ENCODE results near the gene CDC42SE2.

The CDC42SE2 gene

GRCh38 chr5:131413605-131414559 is 150.0 kb downstream of the CDC42SE2 start:
- DNase-seq (ENCODE audit: low read depth, low spot score): no peak

GRCh38 chr5:131416729-131417128 is 152.9 kb downstream of the CDC42SE2 start:
- DNase-seq (ENCODE audit: low read depth, low spot score): no peak
- no peak overlapping the region for H3K27ac ChIP-seq

More at GRCh38 chr5:131413605-131414559, 150.0 kb downstream of the CDC42SE2 start:
- no peak overlapping the region for H3K27ac ChIP-seq

- H3K27ac ChIP-seq: no peak overlapping the region
- DNase-seq (ENCODE audit: low read depth, low spot score): peak; percentile 5
Measured at GRCh38 chr5:131417240-131417869, 153.5 kb downstream of the CDC42SE2 start.

GRCh38 chr5:131418846-131419245 is 155.0 kb downstream of the CDC42SE2 start:
- DNase-seq (ENCODE audit: low read depth, low spot score): no peak
- no peak overlapping the region for H3K27ac ChIP-seq

GRCh38 chr5:131419877-131420276 is 156.0 kb downstream of the CDC42SE2 start:
- H3K27ac ChIP-seq: no peak overlapping the region
- DNase-seq (ENCODE audit: low read depth, low spot score): no peak

- DNase-seq (ENCODE audit: low read depth, low spot score): no peak
- no peak overlapping the region for H3K27ac ChIP-seq
Measured at GRCh38 chr5:131423056-131423455, 159.2 kb downstream of the CDC42SE2 start.

GRCh38 chr5:131426011-131426410 is 162.2 kb downstream of the CDC42SE2 start:
- H3K27ac ChIP-seq: no peak overlapping the region
- no peak for DNase-seq (ENCODE audit: low read depth, low spot score)

- no peak for DNase-seq (ENCODE audit: low read depth, low spot score)
- no peak overlapping the region for H3K27ac ChIP-seq
Measured at GRCh38 chr5:131430794-131431193, 166.9 kb downstream of the CDC42SE2 start.

- no peak overlapping the region for H3K27ac ChIP-seq
- no peak for DNase-seq (ENCODE audit: low read depth, low spot score)
Measured at GRCh38 chr5:131431794-131432193, 167.9 kb downstream of the CDC42SE2 start.

- DNase-seq (ENCODE audit: low read depth, low spot score): no peak
- no peak overlapping the region for H3K27ac ChIP-seq
Measured at GRCh38 chr5:131433109-131433508, 169.3 kb downstream of the CDC42SE2 start.

GRCh38 chr5:131436081-131436480 is 172.2 kb downstream of the CDC42SE2 start:
- no peak overlapping the region for H3K27ac ChIP-seq
- DNase-seq (ENCODE audit: low read depth, low spot score): no peak

- no peak overlapping the region for H3K27ac ChIP-seq
- DNase-seq (ENCODE audit: low read depth, low spot score): no peak
Measured at GRCh38 chr5:131441184-131441583, 177.3 kb downstream of the CDC42SE2 start.
